Retina (tissue), 1 donor: ENCODE measurements around the gene KCNK3.

Experiments used
- DNase-seq: peaks from one replicate; pipeline ENCODE4 v3.0.0-alpha.2; 2016

KCNK3 gene

DNA sequence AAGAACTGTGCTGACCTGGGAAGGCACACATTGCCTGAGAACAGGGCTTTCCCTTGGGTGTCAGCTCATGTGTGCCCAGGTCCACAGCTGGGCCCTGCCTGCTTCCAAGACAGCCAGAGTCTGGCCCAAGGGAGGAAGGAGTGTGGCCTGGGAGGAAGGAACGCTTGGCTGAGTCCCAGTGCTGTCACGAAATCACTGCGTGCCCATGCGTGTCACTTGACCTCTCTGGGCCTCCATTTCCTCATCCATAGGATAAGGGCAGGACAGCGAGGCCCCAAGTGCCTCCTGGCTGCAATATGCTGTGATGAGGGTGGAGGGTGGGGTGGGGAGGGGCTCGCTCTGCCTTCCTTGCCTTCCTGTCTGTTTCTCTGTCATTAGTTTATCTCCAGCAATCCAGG lies 642 bp upstream of the KCNK3 start:
- peak; percentile 61 for DNase-seq

DNA sequence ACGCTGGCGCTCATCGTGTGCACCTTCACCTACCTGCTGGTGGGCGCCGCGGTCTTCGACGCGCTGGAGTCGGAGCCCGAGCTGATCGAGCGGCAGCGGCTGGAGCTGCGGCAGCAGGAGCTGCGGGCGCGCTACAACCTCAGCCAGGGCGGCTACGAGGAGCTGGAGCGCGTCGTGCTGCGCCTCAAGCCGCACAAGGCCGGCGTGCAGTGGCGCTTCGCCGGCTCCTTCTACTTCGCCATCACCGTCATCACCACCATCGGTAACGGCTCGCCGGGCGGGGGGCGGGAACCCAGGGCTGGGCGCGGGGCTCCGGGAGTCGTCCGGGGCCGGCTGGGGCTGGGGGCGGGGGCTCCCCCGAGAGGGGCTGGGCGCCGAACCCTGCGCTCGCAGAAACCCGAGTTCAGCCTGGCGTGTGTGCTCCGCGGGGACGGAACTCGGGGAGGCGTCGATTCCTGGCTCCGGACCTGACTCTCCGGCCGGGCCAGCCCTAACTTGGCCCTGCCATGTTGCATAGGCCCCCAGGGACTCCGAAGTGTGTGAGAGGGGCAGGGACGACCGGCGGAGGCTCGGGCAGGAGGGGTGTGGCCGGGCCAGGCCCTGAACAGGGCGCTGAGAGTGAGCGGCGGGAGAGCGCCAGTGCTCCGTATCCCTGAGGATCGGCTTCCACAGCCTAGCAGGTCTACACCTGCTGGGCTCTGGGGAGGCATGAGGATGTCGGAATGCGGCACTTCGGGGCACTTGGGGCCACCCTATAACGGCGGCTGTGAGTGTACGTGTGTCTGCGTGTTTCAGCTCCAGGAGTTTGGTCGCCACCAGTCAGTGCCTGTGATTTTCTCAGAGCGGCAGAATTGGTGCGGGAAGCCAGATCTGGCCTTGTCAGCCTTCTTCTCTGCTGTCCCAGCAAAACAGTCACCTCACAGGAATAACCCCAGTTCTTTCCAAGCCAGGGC lies 651 bp downstream of the KCNK3 start:
- DNase-seq: peak; percentile 49

DNA sequence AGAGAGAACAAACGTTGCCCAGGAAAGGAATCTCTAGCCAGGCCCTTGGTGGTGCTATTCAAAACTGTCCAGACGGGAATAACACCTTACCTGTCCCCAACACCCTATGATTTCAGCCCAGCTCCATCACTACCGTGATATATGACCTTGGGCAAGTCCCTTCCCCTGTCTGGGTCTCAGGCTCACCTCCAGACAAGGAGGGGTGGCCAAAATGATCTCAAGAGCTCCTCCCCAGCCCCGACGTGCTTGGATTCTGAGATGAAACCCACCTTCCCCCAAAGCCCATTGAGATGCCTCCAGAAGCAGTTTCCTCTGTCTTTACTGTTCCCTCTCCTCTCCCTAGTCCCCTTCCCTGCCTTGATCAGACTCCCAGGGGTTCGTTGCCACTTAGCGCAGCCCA lies 1.5 kb downstream of the KCNK3 start:
- DNase-seq: no peak

DNA sequence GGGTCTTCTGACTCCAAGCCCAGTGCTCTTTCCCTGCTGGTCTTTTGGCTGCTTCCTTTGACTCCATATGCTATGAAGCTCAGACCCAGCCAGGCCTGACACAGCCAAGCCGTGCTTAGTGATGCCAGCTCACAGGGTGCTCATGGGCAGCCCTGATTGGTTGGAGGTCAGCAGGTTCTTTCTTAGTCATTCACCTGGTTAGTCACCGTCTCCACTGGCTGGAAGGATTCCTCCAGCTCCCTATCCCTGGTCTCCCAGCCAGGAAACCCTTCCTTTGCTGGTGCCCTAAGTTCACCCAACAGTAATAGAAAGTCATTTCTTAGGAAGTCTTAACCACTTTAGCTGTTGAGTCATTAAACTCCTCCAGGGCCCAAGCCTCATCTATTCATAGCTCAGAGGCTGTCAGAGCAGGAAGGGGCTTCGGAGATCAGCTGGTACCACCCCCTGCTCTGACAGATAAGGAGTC lies 3.9 kb downstream of the KCNK3 start:
- DNase-seq: no peak

DNA sequence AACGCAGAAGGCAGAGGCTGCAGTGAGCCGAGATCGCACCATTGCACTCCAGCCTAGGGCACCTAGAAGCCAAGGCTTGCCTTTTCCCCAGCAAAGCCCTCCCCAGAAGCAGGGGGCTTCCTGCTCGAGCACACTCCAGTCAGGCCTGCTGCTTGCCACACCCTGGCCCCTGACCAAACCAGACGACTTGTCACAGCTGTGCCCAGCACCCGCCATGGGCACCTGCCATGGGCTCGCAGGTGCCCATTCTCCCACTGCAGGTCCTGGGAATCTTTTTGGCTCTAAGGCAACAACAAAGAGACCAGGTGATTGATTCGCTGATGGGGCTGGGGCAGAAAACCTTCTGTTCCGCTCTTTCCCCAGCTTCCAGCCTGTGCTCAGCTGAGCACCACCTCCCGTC lies 4.9 kb downstream of the KCNK3 start:
- no peak for DNase-seq

DNA sequence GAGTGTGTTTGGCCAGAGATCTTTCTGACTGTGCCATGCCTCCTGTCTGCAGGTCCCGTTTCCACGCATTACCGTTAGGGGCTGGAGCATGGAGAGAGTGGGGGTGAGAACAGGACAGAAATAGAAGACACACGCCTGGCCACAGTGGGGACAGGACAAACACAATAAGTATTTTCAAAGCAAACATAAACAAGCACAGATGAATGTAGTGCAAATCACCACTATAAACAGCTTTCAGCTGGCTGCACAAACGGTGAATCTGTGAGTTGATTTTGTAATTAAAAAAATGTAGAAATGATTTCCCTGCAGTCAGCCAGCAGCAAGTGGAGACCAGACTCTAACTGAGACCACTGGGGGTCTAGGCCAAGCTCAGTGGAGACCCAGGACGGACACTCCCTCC lies 6.8 kb downstream of the KCNK3 start:
- DNase-seq: no peak

DNA sequence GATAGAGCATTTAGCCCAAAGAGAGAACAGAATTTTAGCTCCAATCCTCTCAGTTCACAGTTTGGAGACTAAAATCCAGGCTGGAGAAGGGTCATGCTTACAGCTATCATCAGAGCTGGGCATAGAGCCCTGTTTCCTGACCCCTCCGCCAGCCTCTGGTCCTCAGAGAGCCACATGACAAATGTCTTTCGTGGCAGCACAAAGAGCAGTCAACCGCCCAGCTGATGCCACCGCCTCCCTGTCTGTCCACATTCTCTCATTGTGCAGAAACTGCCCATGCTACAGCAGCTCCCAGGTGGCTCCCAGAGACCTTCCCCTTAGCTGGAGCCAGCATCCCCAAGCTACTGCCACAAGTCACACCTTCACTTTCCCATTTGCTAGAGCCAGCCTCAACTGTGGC lies 7.6 kb downstream of the KCNK3 start:
- no peak for DNase-seq

DNA sequence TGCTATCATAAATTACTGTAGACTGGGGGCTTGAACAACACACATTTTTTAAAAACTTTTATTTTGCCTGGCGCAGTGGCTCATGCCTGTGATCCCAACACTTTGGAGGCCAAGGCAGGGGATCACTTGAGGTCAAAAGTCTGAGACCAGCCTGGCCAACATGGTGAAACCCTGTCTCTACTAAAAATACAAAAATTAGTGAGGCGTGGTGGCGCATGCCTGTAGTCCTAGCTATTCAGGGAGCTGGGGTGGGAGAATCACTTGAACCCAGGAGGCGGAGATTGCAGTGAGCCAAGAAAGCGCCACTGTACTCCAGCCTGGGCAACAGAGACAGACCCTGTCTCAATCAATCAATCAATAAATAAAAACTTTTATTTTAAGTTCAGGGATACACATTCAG lies 9.1 kb downstream of the KCNK3 start:
- no peak for DNase-seq

DNA sequence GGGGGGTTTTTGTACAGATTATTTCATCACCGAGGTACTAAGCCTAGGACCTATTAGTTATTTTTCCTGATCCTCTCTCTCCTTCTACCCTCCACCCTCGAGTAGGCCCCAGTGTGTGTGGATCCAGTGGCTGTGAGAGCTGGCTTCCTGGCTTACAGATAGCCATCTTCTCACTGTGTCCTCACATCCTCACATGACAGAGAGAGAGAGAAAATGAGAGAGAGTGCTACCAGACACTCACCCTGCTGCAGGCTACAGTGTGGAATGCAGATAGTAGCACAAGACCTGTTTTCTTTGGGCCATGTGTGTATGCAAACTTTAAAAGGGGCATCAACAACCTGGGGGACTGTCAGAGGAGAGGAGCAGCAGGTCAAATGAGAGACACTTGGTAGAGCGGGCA lies 9.5 kb downstream of the KCNK3 start:
- DNase-seq: no peak

DNA sequence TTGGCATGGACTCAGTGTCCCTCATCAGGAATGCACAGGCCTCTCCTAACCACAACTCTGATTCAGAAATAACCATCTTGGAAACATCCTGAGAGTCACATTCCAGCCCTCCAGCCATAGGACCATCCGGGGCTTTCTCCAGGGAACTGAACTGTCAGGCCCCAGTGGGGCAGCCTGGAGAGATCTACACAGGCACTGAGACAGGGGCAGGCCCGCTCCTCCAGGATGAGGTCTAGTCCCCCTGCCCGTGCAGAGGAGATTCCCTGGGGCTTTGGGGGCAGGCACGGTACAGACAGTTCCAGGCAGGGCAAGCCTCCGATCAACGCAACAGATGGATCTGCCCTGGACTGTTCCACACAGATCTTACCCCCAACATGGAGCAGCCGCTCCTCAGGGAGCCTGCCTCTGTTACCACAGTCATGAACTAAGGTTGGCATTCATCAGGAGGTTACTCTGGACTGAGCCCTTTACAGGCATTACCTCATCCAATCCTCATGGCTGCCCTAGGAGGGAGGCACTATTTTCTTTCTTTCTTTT lies 12.0 kb downstream of the KCNK3 start:
- DNase-seq: no peak

DNA sequence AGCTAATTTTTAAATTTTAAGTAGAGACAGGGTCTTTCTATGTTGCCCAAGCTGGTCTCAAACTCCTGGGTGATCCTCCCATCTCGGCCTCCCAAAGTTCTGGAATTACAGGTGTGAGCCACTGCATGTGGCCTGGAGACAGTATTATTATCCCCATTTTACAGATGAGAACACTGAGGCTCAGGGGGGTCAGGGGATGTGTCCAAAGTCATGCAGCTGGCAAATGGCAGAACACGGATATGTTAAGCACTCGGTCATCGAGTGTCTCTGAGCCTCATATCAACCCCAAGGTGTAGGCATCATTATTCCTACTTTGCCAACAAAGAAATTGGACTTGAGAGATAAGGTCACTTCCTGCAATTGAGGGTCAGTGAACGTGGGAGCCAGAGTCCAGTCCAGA lies 12.6 kb downstream of the KCNK3 start:
- DNase-seq: no peak

DNA sequence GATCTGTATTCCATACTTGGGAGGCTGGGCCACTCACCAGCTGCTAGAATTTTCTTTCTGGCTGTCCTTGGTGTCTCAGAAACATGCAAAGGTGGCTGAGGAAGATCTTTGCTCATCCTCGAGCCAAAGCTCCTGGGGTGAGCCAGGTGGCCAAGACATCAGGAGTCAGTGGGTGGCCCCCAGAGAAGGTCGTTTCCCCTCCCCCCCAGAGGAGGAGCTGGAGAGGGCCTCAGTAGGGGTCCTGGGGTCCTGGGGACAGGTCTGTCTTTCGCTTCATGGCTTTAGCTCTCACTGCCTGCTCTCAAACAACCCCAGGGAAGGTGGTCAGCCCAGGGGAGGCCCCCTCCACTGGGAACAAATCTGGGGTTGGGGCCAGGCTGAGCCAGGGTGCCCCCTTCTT lies 13.6 kb downstream of the KCNK3 start:
- DNase-seq: no peak

DNA sequence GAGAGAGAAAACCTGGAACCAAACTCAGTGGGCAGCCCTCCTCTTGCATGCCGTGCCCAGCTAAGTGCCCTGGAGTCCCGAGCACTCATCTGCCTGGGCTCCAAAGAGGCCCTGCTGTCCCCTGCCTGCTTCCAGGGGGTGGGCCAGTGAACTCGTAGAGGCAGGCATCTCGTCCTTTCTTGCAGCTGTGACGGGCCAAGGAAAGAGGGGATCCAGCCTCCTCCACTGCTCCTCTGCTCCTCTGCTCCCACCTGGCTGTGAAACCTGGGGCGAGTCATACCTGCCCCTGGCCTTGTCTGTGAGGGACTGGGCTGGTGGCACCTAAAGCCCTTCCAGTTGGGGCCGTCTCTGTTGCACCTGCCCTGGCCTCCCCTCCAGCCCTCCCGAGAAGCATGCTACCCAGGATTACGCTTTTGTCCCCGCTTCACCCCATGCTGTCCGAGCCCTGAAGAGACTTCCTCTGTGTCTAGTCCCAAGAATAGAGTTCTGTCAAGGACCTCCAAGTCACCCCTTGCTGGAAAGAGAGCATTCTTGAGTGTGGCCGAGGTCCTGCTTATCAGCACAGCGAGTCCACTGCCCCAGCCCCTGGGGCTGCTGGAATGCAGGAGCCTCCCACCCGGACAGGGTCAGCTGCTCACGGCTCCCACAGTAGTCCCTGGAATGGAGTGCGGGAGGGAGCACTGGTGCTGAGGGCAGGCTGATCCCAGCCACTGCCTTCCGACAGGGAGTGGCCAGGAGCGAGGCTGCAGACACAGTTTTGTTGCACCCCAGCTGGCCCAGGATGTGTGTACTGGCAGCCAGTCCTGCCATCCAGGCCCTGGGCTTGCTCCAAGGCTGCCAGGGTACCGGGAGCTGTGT lies 14.3 kb downstream of the KCNK3 start:
- DNase-seq: no peak

DNA sequence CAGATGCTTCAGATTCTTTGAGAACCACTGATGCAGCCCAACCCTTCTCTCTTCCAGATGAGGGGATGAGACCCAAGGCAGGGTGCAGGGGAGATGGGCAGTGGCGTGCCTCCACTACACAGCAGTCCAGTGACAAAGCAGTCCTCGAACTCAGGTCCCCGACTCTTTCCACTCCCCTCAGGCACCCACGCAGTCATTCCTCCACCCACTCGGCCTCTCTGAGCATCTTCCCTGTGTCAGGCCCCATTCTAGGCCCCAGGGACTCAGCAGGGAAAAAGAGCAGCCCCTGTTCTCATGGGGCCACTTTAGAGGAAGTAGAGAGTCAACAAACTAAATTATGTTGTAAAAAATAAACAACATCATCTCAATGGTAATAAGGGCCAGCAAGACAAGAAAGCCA lies 15.2 kb downstream of the KCNK3 start:
- DNase-seq: no peak

DNA sequence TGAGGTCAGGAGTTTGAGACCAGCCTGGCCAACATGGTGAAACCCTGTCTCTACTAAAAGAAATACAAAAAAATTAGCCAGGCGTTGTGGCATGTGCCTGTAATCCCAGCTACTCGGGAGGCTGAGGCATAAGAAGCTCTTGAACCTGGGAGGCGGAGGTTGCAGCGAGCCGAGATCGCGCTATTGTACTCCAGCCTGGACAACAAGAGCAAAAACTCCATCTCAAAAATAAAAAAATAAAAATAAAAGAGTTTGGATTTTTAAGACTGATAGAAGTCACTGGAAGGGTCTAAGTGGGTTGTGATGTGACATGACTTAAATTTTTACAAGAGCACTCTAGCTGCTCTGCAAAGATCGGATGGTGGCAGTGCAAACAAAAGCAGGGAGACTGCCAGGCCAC lies 15.9 kb downstream of the KCNK3 start:
- no peak for DNase-seq

DNA sequence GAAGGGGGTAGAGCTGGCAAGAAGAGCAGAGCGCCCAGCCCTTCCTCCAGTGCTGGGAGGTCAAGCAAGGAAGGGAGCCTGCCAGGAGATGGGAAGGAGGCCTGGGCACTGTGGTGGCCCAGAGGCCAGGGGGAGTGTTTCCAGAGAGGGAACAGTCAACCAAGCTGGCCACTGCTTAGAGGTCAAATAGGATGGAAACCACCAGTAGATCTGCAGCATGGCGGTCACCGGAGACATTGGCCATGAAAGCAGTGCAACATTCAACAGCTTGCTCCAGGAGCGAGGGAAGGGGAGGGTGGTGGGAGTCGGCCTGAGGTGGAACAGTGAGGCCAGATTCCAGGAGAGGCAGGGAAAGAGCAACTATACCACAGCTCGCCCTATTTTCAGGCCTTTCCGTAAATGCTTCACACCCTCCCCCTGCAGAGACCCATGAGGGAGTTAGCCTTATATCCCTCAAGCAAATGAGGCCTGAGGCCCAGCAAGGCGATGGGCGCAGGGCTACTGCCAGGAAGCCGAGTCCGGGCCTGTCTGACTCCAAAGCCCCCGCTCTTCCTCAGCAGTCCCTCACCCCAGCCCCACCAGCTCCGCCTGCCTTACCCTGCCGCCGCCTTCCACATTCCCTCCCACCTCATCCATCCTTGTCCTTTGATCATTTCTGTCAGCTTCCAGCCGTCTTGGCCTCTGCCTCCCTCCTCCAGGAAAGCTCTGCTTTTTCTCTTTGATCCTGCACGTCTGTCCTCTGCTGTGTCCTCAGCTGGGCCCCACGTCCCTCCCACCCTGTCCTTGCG lies 17.0 kb downstream of the KCNK3 start:
- DNase-seq: peak; percentile 41

DNA sequence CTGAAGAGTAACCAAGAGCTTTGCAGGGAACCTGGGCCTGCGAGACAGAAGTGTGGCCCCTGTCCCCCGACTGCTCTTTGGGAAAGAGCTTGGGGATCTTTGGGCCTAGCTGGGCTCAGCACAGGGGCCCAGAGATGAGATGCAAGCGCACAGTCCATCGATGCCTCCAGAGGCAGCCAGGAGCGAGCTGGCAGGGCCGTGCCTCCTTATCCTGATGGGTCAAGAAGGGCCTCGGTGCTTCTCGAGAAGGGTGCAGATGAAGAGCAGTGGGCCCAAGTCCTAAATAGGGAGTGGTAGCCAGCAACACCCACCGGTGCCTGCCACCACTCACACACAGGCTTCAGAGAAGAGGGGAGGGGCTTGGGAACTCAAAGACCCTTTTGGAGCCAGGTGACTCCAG lies 17.6 kb downstream of the KCNK3 start:
- DNase-seq: no peak

DNA sequence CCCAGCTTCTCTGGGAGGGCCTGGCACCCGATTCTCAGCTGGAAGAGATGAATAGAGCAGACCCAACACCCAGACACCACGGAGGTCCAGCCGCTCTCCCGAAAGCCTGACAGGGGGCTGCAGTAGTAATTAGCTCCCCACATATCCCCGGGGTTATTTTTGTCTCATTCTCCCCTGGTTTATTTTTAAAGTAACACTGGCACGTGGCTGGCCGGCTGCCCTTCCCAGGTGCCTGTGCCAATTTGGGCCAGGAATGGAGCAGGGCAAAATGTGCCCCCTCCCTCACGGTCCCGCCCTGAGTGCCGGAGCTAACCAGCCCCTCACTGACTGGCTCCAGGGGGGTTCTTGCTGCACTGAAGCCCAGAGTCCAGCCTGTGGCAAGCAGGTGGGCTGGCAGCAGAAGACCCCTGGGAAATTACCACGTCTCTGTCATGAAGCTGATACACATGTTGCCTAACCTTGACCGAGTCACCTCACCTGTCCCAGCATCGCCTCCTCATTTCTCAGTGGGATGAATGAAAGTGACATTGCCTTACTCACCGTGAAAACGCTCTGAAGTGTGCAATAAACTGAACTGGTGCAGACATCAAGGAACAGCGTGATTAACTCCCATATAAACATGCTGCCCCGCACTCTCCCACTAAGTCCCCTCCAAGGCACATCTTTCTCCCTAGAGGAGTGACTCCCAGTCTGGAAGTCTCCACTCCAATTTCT lies 18.4 kb downstream of the KCNK3 start:
- DNase-seq: no peak

DNA sequence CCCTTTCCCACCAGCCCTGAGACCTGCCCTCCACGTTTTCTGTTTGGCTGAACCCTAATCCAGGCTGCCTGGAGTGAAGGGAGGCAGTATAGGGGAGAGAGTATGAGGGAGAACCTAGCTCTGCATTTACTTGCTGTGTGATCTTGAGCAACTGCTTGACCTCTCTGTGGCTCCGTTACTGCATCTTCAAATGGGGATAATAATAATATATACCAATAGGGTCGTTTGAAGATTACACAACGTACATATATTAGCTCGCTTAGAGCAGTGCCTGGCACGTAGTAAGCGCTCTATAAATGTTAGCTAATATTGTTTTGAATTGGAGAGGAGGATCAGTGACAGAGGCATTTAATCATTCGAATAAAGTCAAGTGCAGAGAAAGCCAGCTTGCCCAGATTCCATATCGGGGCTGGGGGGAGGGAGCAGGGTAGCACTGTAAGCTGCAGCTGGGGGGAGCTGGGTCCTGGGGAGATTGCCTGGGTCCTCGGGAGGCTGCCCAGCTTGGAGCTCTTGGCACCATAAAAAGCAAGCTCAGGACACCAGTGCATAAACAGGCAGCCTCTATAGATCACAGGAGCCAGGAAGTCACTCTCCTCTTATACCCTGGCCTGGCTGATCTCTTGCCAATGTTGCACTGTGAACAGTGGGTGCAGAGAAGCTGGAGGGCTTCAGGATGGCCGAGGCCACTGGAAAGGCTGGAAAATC lies 19.1 kb downstream of the KCNK3 start:
- no peak for DNase-seq

DNA sequence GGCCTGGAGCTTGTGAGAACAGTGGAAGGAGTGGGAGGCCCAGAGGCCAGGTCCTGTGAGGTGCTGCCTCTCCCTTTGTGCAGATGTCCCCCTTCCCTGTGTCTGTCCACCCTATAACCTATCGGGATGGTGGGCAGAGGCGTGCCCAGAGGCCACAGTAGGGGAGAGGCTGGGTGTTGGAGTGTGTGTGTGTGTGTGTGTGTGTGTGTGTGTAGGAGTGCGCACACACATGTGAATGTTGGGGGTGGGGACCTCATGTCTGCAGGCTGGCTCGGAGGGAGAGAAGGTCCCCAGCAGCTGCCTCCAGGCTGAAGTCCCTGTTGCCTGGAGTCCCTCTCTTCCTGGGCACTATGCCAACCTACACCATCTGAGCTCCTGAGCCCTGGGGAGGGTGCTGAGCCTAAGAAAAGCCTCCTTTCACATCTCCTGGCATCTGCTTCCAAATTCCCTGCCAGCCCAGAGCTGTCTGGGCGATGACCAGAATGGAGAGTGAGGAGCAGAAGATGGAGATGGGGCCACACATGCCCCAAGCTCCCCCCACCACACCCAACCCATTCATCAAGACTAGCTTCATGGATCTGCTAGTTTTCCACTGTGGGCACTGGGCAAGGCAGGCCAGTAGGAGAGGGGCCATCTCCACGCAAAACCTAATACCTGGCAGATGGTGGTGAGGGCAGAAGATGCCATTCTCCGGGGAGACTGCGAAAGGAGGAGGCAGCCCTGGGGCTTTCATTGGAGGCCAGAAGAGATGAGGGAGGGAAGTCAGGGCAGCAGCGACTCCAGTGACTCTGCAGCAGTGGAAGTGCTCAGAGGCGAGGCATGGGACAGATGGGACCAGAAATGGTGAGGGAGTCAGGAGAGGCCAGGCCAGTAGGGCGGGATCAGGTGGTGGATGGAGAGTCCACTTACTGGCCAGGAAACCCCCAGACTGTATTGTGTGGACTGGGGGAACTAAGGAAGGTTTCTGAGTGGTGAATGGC lies 20.3 kb downstream of the KCNK3 start:
- no peak for DNase-seq
